Thyroid gland (tissue), 4 donors: Measurements from ENCODE around the gene RPS28. TPM values are rescaled to one million over a fixed set of nuclear protein-coding genes. Genes with fewer than 3 reads are reported as not detected.
A peak's percentile ranks its signal among the peaks of the same experiment; 100 is the strongest.

Source experiments
- DNase-seq, 2 donors: peaks; one replicate each; pipeline ENCODE4 v3.0.0-alpha.2; 2019
- H3K27ac ChIP-seq, 3 donors: fragments of 200-600 bp; sonication (generic); 1 replicate in 2 of 3; 2 replicates in 1 of 3; pipeline ENCODE4 v1.5.1; 2016 to 2019; ENCODE audit warnings: mild to moderate bottlenecking in 1 of 3, moderate library complexity in 1 of 3
- H3K27me3 ChIP-seq: fragments of 200-600 bp; sonication (generic); one replicate; pipeline ENCODE4 v1.5.1; 2019
- H3K36me3 ChIP-seq, 2 donors: fragments of 200-600 bp; sonication (generic); one replicate each; pipeline ENCODE4 v1.5.1; 2016 to 2019
- H3K4me1 ChIP-seq, 2 donors: fragments of 200-600 bp; sonication (generic); one replicate each; pipeline ENCODE4 v1.5.1; 2017 to 2019
- H3K4me3 ChIP-seq, 3 donors: fragments of 200-600 bp; sonication (generic); replicated peaks in 1 of 3; 1 replicate in 2 of 3; 2 replicates in 1 of 3; pipeline ENCODE4 v1.5.1; 2016; ENCODE audit warnings: mild to moderate bottlenecking in 1 of 3
- H3K9me3 ChIP-seq: fragments of 200-600 bp; sonication (generic); one replicate; pipeline ENCODE4 v1.5.1; 2017
- CTCF ChIP-seq, 6 experiments: fragments of 200-600 bp in 3 of 6; fragments of 450-650 bp in 3 of 6; sonication (generic) in 3 of 6; IDR thresholded peaks; one replicate each; pipeline ENCODE4 v1.5.1; 2016 to 2019; ENCODE audit warnings: antibody characterized with exemption in 6 of 6, mild to moderate bottlenecking in 2 of 6, inconsistent platforms in 1 of 6, moderate library complexity in 1 of 6
- POLR2A ChIP-seq, 2 donors: fragments of 450-650 bp; IDR thresholded peaks; one replicate each; pipeline ENCODE4 v1.6.1; 2017; ENCODE audit warnings: antibody characterized with exemption in 2 of 2, mild to moderate bottlenecking in 2 of 2, moderate library complexity in 1 of 2
- WGBS, 2 donors: methylation state at CpG; one replicate each; pipeline ENCODE4 v1.1.5; 2017; 5-methylcytosine and 5-hydroxymethylcytosine counted together
- intact Hi-C: fragments of 100-400 bp; cut with DNase I; formaldehyde crosslinking; loops from one replicate; pipeline ENCODE4 v1.15.1; 2023
- total RNA-seq, 4 donors: library from RNA; depleted of rRNA; stranded (reverse); fragments of >200 nt; gene quantifications; one replicate each; pipeline ENCODE4 v1.2.3, GENCODE V29; 2016

Gene RPS28
- total RNA-seq, 4 donors from 2014 or later, result 262 to 525 (median 420) TPM

DNA sequence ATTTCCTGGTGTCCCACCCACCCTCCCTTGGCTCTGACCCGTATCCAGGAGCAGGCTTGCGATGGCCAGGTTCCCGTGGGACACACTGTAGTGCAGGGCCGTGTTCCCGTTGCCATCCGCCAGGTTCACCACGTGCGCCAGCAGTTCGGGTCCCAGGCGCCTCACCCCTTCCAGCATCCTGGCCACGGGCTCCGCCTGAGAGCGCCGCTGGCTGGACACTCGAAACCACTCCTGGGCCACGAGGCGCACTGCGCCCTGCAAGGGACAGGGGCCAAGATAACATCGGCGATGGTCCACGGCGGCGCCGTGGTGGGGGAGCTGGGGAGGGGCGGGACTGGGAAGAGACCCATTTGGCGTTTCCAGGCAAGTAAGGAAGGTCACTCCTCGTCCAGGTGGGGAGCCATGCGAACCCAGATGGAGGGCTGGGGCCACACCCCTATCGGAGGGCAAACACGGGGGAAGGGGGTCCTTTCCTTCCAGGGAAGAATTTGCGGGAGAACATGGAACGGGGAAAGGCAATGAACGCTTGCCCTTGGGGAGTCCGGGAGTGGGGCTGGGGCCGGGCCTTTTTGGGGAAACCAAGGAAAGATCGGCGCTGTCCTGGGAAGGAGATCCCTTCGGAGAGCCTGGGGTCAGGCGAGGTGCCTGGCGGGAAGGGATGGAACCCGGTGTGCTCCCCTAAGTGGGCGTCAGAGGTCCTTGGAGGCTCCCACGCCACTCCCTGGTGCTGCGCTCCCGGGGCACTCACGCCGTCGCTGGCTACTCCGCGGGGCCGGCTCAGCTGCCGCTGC lies 11.9 kb downstream of the RPS28 start:
- 18 to 27% methylated on average over 28 to 33 of the region's 52 CpGs for WGBS, 2 donors
- H3K36me3 ChIP-seq, result no peaks in the 10 kb centered on the region
- intact Hi-C loops, result loop anchor here (10.0 kb wide), 1 partner anchor 252 kb away; no protein-coding TSS in a partner anchor
- H3K4me1 ChIP-seq, result peaks cover 0 to 20% of the 10 kb centered on the region in 2 donors
- H3K9me3 ChIP-seq, result no peaks in the 10 kb centered on the region
- DNase-seq, result peak; percentile 49 to 56
- no peak overlapping the region for H3K27ac ChIP-seq
- TF ChIP-seq POLR2A (IDR thresholded peaks at IDR 0.05) (no peak), CTCF (IDR thresholded peaks at IDR 0.05) (no peak)
- no peak overlapping the region for H3K4me3 ChIP-seq
- no peaks in the 10 kb centered on the region for H3K27me3 ChIP-seq

- H3K4me3 ChIP-seq, result peak overlapping the region in 1 of 3 donors; percentile 21
- H3K27ac ChIP-seq, result no peak overlapping the region
- H3K4me1 ChIP-seq, result peaks cover 0 to 20% of the 10 kb centered on the region in 2 donors
- no peaks in the 10 kb centered on the region for H3K27me3 ChIP-seq
- no peaks in the 10 kb centered on the region for H3K36me3 ChIP-seq
- TF ChIP-seq POLR2A (IDR thresholded peaks at IDR 0.05) (no peak), CTCF (IDR thresholded peaks at IDR 0.05) (no peak)
- WGBS, 2 donors, result 16 to 19% methylated on average over 6 to 14 of the region's 48 CpGs
- no peak for DNase-seq
- intact Hi-C loops, result loop anchor here (10.0 kb wide), 1 partner anchor 251 kb away; no protein-coding TSS in a partner anchor
- no peaks in the 10 kb centered on the region for H3K9me3 ChIP-seq
Observed at GRCh38 chr19:8333767-8334457, 12.6 kb downstream of the RPS28 start.

DNA sequence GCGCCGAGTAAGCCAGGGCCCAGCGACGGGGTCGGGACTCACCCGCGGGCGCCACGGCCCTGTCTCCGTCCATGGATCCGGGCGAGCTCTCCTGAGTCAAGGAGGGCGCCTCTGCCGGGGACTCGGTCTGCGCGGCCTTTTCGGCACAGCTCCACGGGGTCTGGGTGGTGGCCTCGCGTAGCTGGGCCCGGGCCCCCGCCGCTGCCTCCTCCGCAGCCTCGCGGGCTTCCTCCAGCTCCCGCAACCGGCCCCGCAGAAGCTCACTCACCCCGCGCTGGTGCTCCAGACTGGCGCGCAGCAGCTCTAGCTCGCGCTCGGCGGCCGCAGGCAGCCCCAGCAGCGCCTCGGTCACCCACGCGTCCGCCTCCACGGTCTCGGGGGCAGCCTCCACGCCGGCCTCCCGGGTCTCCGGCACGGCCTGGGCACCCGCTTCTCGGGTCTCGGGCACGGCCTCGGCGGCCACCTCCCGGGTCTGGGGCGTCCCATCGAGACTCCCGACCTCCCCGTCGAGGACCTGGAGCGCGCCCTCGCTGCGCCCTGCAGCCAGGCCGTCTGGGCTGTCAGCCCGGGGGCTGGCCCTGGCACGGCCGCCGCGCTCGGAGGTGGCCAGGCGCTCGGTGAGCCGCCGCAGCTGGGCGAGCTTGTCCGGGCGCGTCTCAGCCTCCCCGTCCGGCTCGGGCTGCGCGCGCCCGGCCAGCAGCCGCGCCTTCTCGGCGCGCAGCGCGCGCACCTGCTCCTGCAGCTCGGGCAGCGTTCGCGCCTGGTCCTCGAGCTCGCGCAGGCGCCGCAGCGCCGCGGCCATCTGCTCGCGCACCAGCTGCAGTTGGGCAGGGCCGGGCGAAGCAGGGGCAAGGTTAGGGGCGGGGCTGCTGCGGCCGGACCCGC lies 13.4 kb downstream of the RPS28 start:
- intact Hi-C loops, result loop anchor here (10.0 kb wide), 1 partner anchor 250 kb away; no protein-coding TSS in a partner anchor
- peak; percentile 59 to 64 for DNase-seq
- WGBS, 2 donors, result 15 to 24% methylated on average over 4 to 9 of the region's 117 CpGs
- Histone ChIP-seq H3K4me1 (peaks cover 0 to 20% of the 10 kb centered on the region in 2 donors), H3K27me3 (no peaks in the 10 kb centered on the region), H3K4me3 (peak overlapping the region in 1 of 3 donors; percentile 21), H3K36me3 (no peaks in the 10 kb centered on the region), H3K27ac (no peak overlapping the region), H3K9me3 (no peaks in the 10 kb centered on the region)
- TF ChIP-seq CTCF (IDR thresholded peaks at IDR 0.05), result no peak
- no peak for TF ChIP-seq POLR2A (IDR thresholded peaks at IDR 0.05)

GRCh38 chr19:8335343-8336071 lies 14.2 kb downstream of the RPS28 start:
- 24 to 35% methylated on average over 4 to 22 of the region's 79 CpGs for WGBS, 2 donors
- peaks cover 0 to 20% of the 10 kb centered on the region in 2 donors for H3K4me1 ChIP-seq
- intact Hi-C loops, result loop anchor here (10.0 kb wide), 1 partner anchor 249 kb away; no protein-coding TSS in a partner anchor
- no peak overlapping the region for H3K27ac ChIP-seq
- no peaks in the 10 kb centered on the region for H3K9me3 ChIP-seq
- TF ChIP-seq CTCF (IDR thresholded peaks at IDR 0.05) (peak in 1 of 6 experiments; percentile 17), POLR2A (IDR thresholded peaks at IDR 0.05) (no peak)
- H3K27me3 ChIP-seq, result no peaks in the 10 kb centered on the region
- H3K4me3 ChIP-seq, result peak overlapping the region in 1 of 3 donors; percentile 21
- no peak for DNase-seq
- no peaks in the 10 kb centered on the region for H3K36me3 ChIP-seq
